T47D (cell line): ENCODE results near the gene CLEC4E.
"Not testable (repeated sequence)": the region's sequence is repeated elsewhere in the genome, so short reads cannot be mapped to it uniquely, and the experiment has no call there.

ENCODE experiments used
- DNase-seq, 2 experiments: peaks; one replicate each; pipeline versions ENCODE4 v3.0.0 to v3.0.0-alpha.2; 2011 to 2012; ENCODE audit warnings: low read depth in 1 of 2, low spot score in 1 of 2
- JUND ChIP-seq: IDR thresholded peaks from 2 replicates; pipeline ENCODE4 v1.6.1; 2012; ENCODE audit warnings: low read depth
- in situ Hi-C: cut with HindIII; loops from 2 replicates; pipeline ENCODE4 v1.10.0; 2016; ENCODE audit warnings: low sequenced_read_pairs, low pct_unique_long_range_greater_than_20kb

CLEC4E gene

DNA sequence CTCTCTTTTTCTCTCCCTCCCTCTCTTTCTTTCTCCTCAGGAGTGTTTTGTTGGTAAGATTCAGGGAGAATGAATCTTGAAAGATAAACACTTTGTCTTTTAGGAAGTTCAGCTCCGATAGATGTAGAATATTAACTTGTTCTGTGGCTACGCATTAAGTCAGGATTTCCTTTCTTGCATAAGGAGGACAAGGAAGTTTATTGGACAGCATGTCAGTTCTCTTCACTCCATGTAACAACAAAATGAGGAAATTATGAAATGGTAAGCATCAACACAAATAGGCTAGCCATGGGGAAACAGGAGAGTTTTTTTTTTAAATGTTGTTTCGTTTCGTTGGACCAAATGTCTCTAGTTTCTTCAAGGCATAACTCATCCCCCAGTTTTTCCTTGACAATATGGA, at the start of gene CLEC4E:
TSS of gene CLEC4E (minus strand) at position 75 of the 400 bp plus-strand sequence. CDS start 108 bp downstream, outside the sequence.
- in situ Hi-C loops, DNase-seq: not testable (repeated sequence)

DNA sequence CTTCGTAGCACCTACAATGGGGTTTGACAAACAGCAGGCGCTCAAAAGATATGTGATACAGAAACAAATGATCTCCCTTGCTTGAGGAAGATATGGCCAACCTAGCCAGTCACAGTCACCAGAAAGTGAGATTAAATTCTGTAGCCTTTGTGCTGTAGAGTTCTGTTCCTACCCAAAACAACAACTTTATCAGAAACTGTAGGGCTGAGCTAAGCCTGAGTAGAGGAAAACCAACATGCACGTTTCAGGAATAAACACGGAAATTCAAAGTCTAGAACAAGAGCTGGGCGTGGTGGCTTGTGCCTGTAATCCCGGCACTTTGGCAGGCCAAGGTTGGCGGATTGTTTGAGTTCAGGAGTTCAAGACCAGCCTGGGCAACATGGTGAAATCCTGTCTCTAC, 49.0 kb upstream of the CLEC4E start:
- no peak for DNase-seq
- in situ Hi-C loops = no loop called here

GRCh38 chr12:8584478-8584877, 43.8 kb upstream of the CLEC4E start:
- in situ Hi-C loops = not testable (repeated sequence)
- DNase-seq = peak in 1 of 2 experiments; percentile 15

More for the DNA sequence above, 49.0 kb upstream of the CLEC4E start:
- no peak for TF ChIP-seq JUND

- in situ Hi-C loops = no loop called here
- TF ChIP-seq JUND = no peak
- DNase-seq = no peak
These were observed 43.3 kb upstream of the CLEC4E start for GRCh38 chr12:8584004-8584403.

DNA sequence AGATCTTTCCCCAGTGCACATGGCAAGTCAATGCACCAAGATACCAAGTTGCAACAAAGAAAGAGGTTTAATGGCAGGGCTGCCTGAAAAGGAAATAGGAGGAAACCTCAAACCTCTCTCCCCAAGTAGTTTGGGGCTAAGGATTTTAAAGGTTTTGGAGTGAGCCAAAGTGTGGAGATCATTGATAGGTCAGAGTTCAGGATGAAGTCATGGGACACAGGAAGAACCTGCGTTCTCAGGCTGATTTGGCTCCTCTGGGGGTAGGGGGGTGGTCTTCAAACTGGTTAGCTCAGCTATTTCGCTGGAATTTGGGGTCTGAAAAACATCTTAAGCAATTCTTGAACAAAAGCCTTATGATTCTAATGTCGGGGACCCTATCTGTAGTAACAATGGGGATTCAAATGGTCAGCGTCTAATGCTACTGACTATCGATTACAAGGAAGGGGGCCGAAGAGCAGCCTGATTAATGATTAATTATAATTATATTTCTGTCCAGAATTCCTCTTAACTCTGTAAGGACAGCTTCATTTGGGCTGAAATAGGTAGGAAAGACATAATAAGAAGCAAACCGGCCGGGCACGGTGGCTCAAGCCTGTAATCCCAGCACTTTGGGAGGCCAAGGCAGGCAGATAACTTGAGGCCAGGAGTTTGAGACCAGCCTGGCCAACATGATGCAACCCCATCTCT, 40.5 kb upstream of the CLEC4E start:
- in situ Hi-C loops = no loop called here
- no peak for DNase-seq
- TF ChIP-seq JUND = no peak

DNA sequence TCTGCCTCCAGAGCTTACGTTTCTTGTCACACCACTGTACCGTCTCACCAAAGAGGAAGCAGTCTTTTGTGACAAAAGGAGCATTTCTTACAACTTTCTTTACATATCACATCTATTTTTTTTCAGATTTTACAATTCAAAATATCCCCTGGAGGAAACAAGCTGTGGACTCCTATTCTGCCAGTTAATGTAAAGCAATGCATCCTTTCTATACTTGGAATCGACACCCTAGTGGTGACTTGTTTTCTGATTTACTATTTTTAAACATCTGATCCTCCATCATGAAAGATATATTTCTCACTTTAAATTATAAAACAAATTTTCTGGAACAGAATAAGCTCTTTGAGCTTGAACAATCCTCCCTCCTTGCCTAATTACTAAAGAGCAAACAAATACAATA, 37.2 kb upstream of the CLEC4E start:
- no peak for DNase-seq
- no peak for TF ChIP-seq JUND
- in situ Hi-C loops = no loop called here

- in situ Hi-C loops = no loop called here
- DNase-seq = no peak
- TF ChIP-seq JUND = no peak
These were observed 31.8 kb upstream of the CLEC4E start for GRCh38 chr12:8572507-8572906.

- no peak for TF ChIP-seq JUND
- in situ Hi-C loops = no loop called here
- DNase-seq = no peak
These were observed 25.8 kb upstream of the CLEC4E start for GRCh38 chr12:8566525-8566924.

DNA sequence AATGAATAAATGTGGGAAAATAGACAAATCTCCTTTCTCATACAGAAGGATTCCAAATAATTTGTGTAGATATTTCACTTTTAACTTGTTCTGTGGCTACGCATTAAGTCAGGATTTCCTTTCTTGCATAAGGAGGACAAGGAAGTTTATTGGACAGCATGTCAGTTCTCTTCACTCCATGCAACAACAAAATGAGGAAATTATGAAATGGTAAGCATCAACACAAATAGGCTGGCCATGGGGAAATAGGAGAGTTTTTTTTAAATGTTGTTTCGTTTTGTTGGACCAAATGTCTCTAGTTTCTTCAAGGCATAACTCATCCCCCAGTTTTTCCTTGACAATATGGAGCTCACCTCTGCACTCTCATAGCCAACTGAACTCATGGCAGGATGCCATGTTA, 25.3 kb upstream of the CLEC4E start:
- DNase-seq, in situ Hi-C loops: not testable (repeated sequence)

GRCh38 chr12:8564656-8565055, 24.0 kb upstream of the CLEC4E start:
- in situ Hi-C loops = no loop called here
- no peak for TF ChIP-seq JUND

DNA sequence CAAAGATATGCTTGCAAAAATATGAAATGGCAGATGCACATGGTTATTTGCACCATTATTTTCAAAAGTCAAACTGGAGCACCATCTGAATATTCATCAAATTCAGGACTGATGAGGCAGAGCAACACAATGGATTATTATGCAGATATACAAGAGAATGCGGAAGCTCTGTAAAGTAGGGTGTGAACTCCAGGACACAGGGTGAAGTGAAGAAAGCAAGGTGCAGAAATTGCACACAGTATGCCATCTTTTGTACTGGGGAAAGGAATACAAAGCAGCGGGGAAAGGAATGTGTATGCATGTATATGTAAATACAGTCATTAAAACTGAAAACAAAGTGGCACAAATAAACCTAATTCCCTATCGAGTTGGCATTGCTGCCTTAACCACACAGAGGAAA, 22.7 kb upstream of the CLEC4E start:
- in situ Hi-C loops = no loop called here
- DNase-seq = no peak
- no peak for TF ChIP-seq JUND

More at GRCh38 chr12:8564656-8565055, 24.0 kb upstream of the CLEC4E start:
- no peak for DNase-seq

GRCh38 chr12:8562310-8562709, 21.6 kb upstream of the CLEC4E start:
- in situ Hi-C loops = no loop called here
- TF ChIP-seq JUND = no peak
- no peak for DNase-seq

GRCh38 chr12:8561011-8561410, 20.3 kb upstream of the CLEC4E start:
- TF ChIP-seq JUND = no peak
- no peak for DNase-seq
- in situ Hi-C loops = no loop called here

GRCh38 chr12:8559676-8560075, 19.0 kb upstream of the CLEC4E start:
- in situ Hi-C loops = no loop called here
- no peak for DNase-seq
- no peak for TF ChIP-seq JUND
